ENCODE measurements around the gene PDGFD.

- TF ChIP-seq POLR2A (IDR thresholded peaks at IDR 0.05) (no peak), CTCF (IDR thresholded peaks at IDR 0.05) (no peak)
Measured at GRCh38 chr11:103961010-103961409, 202.9 kb downstream of the PDGFD start.

All from thyroid gland (tissue), 4 donors.